CD14-positive monocyte (primary cell): ENCODE results near the gene TIAM2. TPM values are rescaled to one million over a fixed set of nuclear protein-coding genes. Genes with fewer than 3 reads are reported as not detected.
A peak's percentile ranks its signal among the peaks of the same experiment; 100 is the strongest.

Source experiments
- DNase-seq, 3 donors: peaks; one replicate each; pipeline ENCODE4 v3.0.0-alpha.2; 2011 to 2022
- H2AFZ ChIP-seq: 2 replicates; pipeline ENCODE4 v1.6.0; 2012; ENCODE audit warnings: mild to moderate bottlenecking, low read depth, low read length, inconsistent platforms; ENCODE audit not compliant: insufficient read depth, poor library complexity, severe bottlenecking
- H3K27ac ChIP-seq, 2 donors: 1 replicate in 1 of 2; 2 replicates in 1 of 2; pipeline ENCODE4 v1.5.1; 2012 to 2013; ENCODE audit warnings: low read length in 2 of 2, control low read depth in 1 of 2, inconsistent platforms in 1 of 2, low read depth in 1 of 2, mild to moderate bottlenecking in 1 of 2
- H3K27me3 ChIP-seq, 2 donors: one replicate each; pipeline versions ENCODE4 v1.6.0 to v1.6.1; 2011 to 2013; ENCODE audit warnings: low read length in 2 of 2; ENCODE audit not compliant: control insufficient read depth in 2 of 2, insufficient read depth in 2 of 2
- H3K36me3 ChIP-seq, 2 donors: replicated peaks in 1 of 2; 1 replicate in 1 of 2; 2 replicates in 1 of 2; pipeline versions ENCODE4 v1.5.1 to v1.6.1; 2012 to 2013; ENCODE audit warnings: low read length in 2 of 2, control low read depth in 1 of 2, inconsistent platforms in 1 of 2, mild to moderate bottlenecking in 1 of 2; ENCODE audit not compliant: insufficient read depth in 2 of 2, control insufficient read depth in 1 of 2
- H3K4me1 ChIP-seq, 2 donors: 1 replicate in 1 of 2; 2 replicates in 1 of 2; pipeline versions ENCODE4 v1.5.1 to v1.6.1; 2012 to 2013; ENCODE audit warnings: low read length in 2 of 2, control low read depth in 1 of 2, inconsistent platforms in 1 of 2, mild to moderate bottlenecking in 1 of 2, moderate library complexity in 1 of 2; ENCODE audit not compliant: insufficient read depth in 2 of 2, control insufficient read depth in 1 of 2
- H3K4me2 ChIP-seq: replicated peaks from 2 replicates; pipeline ENCODE3; 2012; ENCODE audit warnings: low read length, moderate library complexity, mild to moderate bottlenecking; ENCODE audit not compliant: poor library complexity, severe bottlenecking; ENCODE audit errors: extremely low read depth
- H3K4me3 ChIP-seq, 3 experiments: fragments of 200-600 bp in 1 of 3; sonication (generic) in 1 of 3; replicated peaks in 1 of 3; 1 replicate in 2 of 3; 2 replicates in 1 of 3; pipeline ENCODE4 v1.5.1; 2011 to 2013; ENCODE audit warnings: low read length in 3 of 3, mild to moderate bottlenecking in 3 of 3, control low read depth in 2 of 3, low read depth in 2 of 3, inconsistent platforms in 1 of 3, moderate library complexity in 1 of 3
- H3K79me2 ChIP-seq: 2 replicates; pipeline ENCODE4 v1.6.0; 2012; ENCODE audit warnings: mild to moderate bottlenecking, control low read depth, inconsistent platforms, low read length, moderate library complexity; ENCODE audit not compliant: insufficient read depth
- H3K9ac ChIP-seq: 2 replicates; pipeline ENCODE4 v1.6.0; 2017; ENCODE audit warnings: low read length, mild to moderate bottlenecking; ENCODE audit not compliant: insufficient read depth, poor library complexity, severe bottlenecking
- H3K9me3 ChIP-seq, 2 donors: replicated peaks in 1 of 2; 1 replicate in 1 of 2; 2 replicates in 1 of 2; pipeline versions ENCODE4 v1.5.1 to v1.6.1; 2012 to 2013; ENCODE audit warnings: low read length in 2 of 2, control low read depth in 1 of 2; ENCODE audit not compliant: control insufficient read depth in 1 of 2, insufficient read depth in 1 of 2
- H4K20me1 ChIP-seq: 2 replicates; pipeline ENCODE4 v1.6.0; 2012; ENCODE audit warnings: mild to moderate bottlenecking, low read length, control low read depth, moderate library complexity; ENCODE audit not compliant: insufficient read depth
- H3K27ac Mint-ChIP-seq, 7 donors: one replicate each; pipeline ENCODE4 v1.8.0; 2020; ENCODE audit warnings: mild to moderate bottlenecking in 7 of 7, mixed read lengths in 7 of 7, moderate library complexity in 6 of 7, inconsistent platforms in 2 of 7
- H3K27me3 Mint-ChIP-seq, 3 donors: one replicate each; pipeline ENCODE4 v1.8.0; 2021 to 2022; ENCODE audit warnings: low read depth in 3 of 3, mild to moderate bottlenecking in 3 of 3, mixed read lengths in 3 of 3, moderate library complexity in 3 of 3, inconsistent platforms in 1 of 3
- H3K36me3 Mint-ChIP-seq, 2 donors: one replicate each; pipeline ENCODE4 v1.8.0; 2020; ENCODE audit warnings: mixed read lengths in 2 of 2, inconsistent platforms in 1 of 2, mild to moderate bottlenecking in 1 of 2
- H3K4me1 Mint-ChIP-seq: one replicate; pipeline ENCODE4 v1.8.0; 2020; ENCODE audit warnings: mild to moderate bottlenecking, mixed read lengths
- H3K4me3 Mint-ChIP-seq, 2 donors: one replicate each; pipeline ENCODE4 v1.8.0; 2020; ENCODE audit warnings: mild to moderate bottlenecking in 2 of 2, mixed read lengths in 2 of 2, moderate library complexity in 1 of 2
- H3K9me3 Mint-ChIP-seq, 7 donors: one replicate each; pipeline ENCODE4 v1.8.0; 2020 to 2022; ENCODE audit warnings: mixed read lengths in 7 of 7, mild to moderate bottlenecking in 6 of 7, moderate library complexity in 6 of 7, inconsistent platforms in 2 of 7
- WGBS: methylation state at CpG from one replicate; pipeline ENCODE4 v1.1.5; 2013; ENCODE audit warnings: missing lambda C conversion rate; ENCODE audit not compliant: insufficient coverage; 5-methylcytosine and 5-hydroxymethylcytosine counted together
- intact Hi-C, 2 donors: fragments of 100-400 bp; cut with micrococcal nuclease; formaldehyde crosslinking; loops; one replicate each; pipeline versions ENCODE4 v1.15.0 to v1.15.1; 2023
- polyA plus RNA-seq, 3 donors: library from polyadenylated mRNA; depleted of rRNA in 1 of 3; unstranded in 2 of 3; stranded (reverse) in 1 of 3; fragments of 300-500 nt in 2 of 3; fragments of >200 nt in 1 of 3; fragmentation: Illumina TruSeq in 2 of 3; gene quantifications; 1 replicate in 2 of 3; 2 replicates in 1 of 3; pipeline ENCODE4 v1.2.3, GENCODE V29; 2012 to 2021
- TF ChIP-seq, protein P1 (sequence below): fragments of 200-600 bp; IDR thresholded peaks from one replicate; pipeline ENCODE4 v1.8.0; 2022; ENCODE audit warnings: antibody characterized with exemption, mild to moderate bottlenecking

TIAM2 gene
- polyA plus RNA-seq, 3 donors = 0.25 to 4.2 (median 0.67) TPM

DNA sequence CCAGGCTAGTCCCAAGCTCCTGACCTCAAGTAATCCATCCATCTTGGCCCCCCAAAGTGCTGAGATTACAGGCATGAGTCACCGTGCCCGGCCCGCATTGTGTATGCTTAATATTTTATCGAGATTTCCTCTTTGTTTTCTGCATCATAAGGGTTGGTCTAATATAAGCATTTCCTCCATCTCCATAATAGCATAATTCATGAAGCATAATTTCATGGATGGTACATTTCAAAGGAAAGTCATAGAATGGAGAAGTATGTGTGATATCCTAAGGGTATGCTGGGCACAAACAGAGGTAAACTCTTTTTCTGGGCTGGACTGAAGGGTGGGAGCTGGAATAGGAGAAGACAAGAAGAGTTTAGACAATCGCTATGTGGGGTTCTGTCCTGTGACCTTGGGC is 17.5 kb upstream of the TIAM2 start:
- TF ChIP-seq, protein P1, sequence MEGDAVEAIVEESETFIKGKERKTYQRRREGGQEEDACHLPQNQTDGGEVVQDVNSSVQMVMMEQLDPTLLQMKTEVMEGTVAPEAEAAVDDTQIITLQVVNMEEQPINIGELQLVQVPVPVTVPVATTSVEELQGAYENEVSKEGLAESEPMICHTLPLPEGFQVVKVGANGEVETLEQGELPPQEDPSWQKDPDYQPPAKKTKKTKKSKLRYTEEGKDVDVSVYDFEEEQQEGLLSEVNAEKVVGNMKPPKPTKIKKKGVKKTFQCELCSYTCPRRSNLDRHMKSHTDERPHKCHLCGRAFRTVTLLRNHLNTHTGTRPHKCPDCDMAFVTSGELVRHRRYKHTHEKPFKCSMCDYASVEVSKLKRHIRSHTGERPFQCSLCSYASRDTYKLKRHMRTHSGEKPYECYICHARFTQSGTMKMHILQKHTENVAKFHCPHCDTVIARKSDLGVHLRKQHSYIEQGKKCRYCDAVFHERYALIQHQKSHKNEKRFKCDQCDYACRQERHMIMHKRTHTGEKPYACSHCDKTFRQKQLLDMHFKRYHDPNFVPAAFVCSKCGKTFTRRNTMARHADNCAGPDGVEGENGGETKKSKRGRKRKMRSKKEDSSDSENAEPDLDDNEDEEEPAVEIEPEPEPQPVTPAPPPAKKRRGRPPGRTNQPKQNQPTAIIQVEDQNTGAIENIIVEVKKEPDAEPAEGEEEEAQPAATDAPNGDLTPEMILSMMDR = no peak
- no peaks in the 10 kb centered on the region for H4K20me1 ChIP-seq
- no peak overlapping the region for H2AFZ ChIP-seq
- H3K4me3 ChIP-seq = no peak overlapping the region
- no peak overlapping the region for H3K9ac ChIP-seq
- no peaks in the 10 kb centered on the region for H3K4me1 Mint-ChIP-seq
- H3K27ac Mint-ChIP-seq = no peak overlapping the region
- no peaks in the 10 kb centered on the region for H3K4me1 ChIP-seq
- no peak overlapping the region for H3K27ac ChIP-seq
- H3K36me3 ChIP-seq = no peaks in the 10 kb centered on the region
- peaks cover 0 to 7% (median 0%) of the 10 kb centered on the region in 3 donors for H3K27me3 Mint-ChIP-seq
- H3K4me3 Mint-ChIP-seq = peak overlapping the region in 1 of 2 donors; percentile 2
- no peaks in the 10 kb centered on the region for H3K27me3 ChIP-seq
- no peaks in the 10 kb centered on the region for H3K9me3 ChIP-seq
- WGBS = 100% methylated on average over 1 of the region's 5 CpGs
- DNase-seq = no peak
- H3K36me3 Mint-ChIP-seq = no peaks in the 10 kb centered on the region
- peaks cover 0 to 1% (median 0%) of the 10 kb centered on the region in 7 donors for H3K9me3 Mint-ChIP-seq
- no peaks in the 10 kb centered on the region for H3K79me2 ChIP-seq
- no peak overlapping the region for H3K4me2 ChIP-seq
- intact Hi-C loops = no loop called here

GRCh38 chr6:154980273-154981078 is 14.6 kb upstream of the TIAM2 start:
- Histone ChIP-seq H3K36me3 (no peaks in the 10 kb centered on the region), H3K4me2 (no peak overlapping the region), H3K27me3 (no peaks in the 10 kb centered on the region), H4K20me1 (no peaks in the 10 kb centered on the region), H2AFZ (no peak overlapping the region), H3K27ac (no peak overlapping the region), H3K79me2 (no peaks in the 10 kb centered on the region), H3K9me3 (no peaks in the 10 kb centered on the region), H3K4me3 (no peak overlapping the region), H3K9ac (no peak overlapping the region), H3K4me1 (no peaks in the 10 kb centered on the region)
- peaks cover 0 to 1% (median 0%) of the 10 kb centered on the region in 7 donors for H3K9me3 Mint-ChIP-seq
- no peaks in the 10 kb centered on the region for H3K4me1 Mint-ChIP-seq
- intact Hi-C loops = no loop called here
- no peak overlapping the region for H3K4me3 Mint-ChIP-seq
- H3K27ac Mint-ChIP-seq = no peak overlapping the region
- no peak for DNase-seq
- no peaks in the 10 kb centered on the region for H3K36me3 Mint-ChIP-seq
- WGBS = 93% methylated on average over 5 of the region's 8 CpGs
- TF ChIP-seq, protein P1 = no peak
- H3K27me3 Mint-ChIP-seq = peaks cover 0 to 2% (median 0%) of the 10 kb centered on the region in 3 donors
